ENCODE measurements around the gene MYO1H.

The MYO1H gene

DNA sequence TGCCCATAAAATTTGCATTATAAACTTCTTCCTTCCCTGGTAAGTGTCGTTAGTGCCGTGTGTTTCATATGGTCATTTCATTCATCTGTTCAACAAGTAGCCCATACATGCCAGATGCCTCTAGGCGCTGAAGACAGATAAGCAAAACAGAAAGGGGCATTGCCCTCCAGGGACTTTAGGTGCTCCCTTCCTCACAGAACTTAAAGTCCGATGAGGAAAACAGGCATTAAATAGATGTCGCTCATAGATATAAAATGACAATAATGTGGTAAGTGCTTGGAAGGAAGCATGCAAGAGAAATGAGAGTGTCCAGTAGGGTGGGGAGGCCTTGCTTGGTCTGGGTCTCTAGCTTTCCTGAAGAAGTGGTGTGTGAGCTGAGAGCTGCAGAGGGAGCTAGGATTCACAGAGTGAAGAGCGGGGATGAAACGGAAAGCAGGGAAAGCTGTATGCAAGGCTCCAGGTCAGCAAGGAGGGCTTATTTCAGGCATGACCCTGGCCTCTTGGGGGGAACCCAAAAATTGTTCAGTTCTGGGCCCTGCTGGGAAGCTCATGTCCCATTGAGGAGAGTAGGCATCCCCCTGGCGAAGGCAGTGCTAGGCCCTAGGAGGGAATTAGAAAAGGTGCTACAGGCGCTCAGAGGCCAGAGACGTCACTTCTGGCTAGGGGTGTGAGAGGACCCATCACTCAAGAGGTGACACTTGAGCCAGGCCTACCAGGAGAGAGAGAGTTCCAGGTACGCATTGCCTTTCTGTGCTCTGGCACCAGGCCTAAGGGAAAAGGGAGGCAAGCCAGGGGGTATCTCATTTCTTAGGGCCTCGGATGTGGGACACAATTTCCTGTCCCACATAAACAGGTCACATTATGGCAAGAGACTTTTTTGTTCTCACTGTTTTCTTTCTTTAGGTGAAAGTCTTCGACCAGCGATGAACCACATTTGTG is 141.6 kb downstream of the MYO1H start:
- ChIA-PET CTCF (interaction anchor here (1.3 kb wide), 1 partner anchor 56 kb away, joined by 4 read pairs; no protein-coding TSS in a partner anchor), POLR2A (interaction anchor here (0.6 kb wide), 1 partner anchor 47 kb away, joined by 5 read pairs; no protein-coding TSS in a partner anchor)
- Histone ChIP-seq H3K4me3 (ENCODE audit: low read depth, low read length) (no peak overlapping the region), H3K27ac (ENCODE audit: extremely low read depth, low read depth, low read length) (no peak overlapping the region), H3K4me1 (ENCODE audit: control insufficient read depth, insufficient read depth, low read length) (no peaks in the 10 kb centered on the region), H3K9me3 (ENCODE audit: control insufficient read depth, insufficient read depth, low read depth, low read length) (no peaks in the 10 kb centered on the region), H3K36me3 (ENCODE audit: control insufficient read depth in 2 of 2, insufficient read depth in 1 of 2, low read length in 2 of 2) (peaks cover 46 to 89% of the 10 kb centered on the region in 2 experiments)
- TF ChIP-seq ZNF785 (tag by site-specific recombination; IDR thresholded peaks at IDR 0.05): no peak
- no peak for TF ChIP-seq ZBTB8A (tag by site-specific recombination; IDR thresholded peaks at IDR 0.05)
- TF ChIP-seq ZNF16 (tag by site-specific recombination; IDR thresholded peaks at IDR 0.05; ENCODE audit: low read depth): no peak
- TF ChIP-seq ZNF157 (tag by site-specific recombination; IDR thresholded peaks at IDR 0.05): no peak
- TF ChIP-seq ZNF660 (tag by site-specific recombination; IDR thresholded peaks at IDR 0.05): no peak
- no peak for TF ChIP-seq ZNF175 (tag by site-specific recombination; IDR thresholded peaks at IDR 0.05)
- TF ChIP-seq, protein P1, sequence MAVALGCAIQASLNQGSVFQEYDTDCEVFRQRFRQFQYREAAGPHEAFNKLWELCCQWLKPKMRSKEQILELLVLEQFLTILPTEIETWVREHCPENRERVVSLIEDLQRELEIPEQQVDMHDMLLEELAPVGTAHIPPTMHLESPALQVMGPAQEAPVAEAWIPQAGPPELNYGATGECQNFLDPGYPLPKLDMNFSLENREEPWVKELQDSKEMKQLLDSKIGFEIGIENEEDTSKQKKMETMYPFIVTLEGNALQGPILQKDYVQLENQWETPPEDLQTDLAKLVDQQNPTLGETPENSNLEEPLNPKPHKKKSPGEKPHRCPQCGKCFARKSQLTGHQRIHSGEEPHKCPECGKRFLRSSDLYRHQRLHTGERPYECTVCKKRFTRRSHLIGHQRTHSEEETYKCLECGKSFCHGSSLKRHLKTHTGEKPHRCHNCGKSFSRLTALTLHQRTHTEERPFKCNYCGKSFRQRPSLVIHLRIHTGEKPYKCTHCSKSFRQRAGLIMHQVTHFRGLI (tag by site-specific recombination; IDR thresholded peaks at IDR 0.05): no peak
- no peak for TF ChIP-seq ZNF777 (tag by site-specific recombination; IDR thresholded peaks at IDR 0.05; ENCODE audit: borderline replicate concordance)
- no peak for TF ChIP-seq ZNF768 (tag by site-specific recombination; IDR thresholded peaks at IDR 0.05)
- TF ChIP-seq, protein P2, sequence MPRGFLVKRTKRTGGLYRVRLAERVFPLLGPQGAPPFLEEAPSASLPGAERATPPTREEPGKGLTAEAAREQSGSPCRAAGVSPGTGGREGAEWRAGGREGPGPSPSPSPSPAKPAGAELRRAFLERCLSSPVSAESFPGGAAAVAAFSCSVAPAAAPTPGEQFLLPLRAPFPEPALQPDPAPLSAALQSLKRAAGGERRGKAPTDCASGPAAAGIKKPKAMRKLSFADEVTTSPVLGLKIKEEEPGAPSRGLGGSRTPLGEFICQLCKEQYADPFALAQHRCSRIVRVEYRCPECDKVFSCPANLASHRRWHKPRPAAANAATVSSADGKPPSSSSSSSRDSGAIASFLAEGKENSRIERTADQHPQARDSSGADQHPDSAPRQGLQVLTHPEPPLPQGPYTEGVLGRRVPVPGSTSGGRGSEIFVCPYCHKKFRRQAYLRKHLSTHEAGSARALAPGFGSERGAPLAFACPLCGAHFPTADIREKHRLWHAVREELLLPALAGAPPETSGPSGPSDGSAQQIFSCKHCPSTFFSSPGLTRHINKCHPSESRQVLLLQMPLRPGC (tag by site-specific recombination; IDR thresholded peaks at IDR 0.05): no peak

DNA sequence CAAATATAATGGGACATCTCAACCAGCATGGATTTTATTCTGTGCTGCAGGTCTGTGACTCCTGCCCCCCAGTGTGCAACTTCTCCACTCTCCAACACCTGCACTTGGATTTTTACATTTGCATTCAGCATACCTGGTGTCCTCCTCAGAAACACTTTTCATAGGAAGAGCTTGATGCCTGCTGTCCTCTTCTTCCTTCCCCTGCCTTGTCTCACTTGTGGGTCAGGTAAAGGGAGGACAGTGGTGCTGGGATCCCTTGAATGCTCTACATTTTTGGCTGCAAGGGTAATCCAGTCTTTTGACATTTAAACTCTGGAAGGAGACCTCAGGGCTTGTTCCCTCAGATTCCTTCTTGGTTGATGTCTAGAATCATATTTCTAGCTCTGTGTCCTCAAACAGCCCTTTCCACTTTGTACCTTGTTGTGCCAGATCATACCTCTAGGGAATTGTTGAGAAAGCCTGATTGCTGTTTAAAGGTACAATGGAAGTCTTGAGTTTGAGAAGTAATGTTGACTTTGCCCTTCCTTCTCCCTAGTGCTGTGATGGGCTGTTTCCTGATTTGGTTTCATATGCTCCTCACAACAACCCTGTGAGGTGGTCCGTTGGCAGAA is 142.4 kb downstream of the MYO1H start:
- POLR2A ChIA-PET: interaction anchor here (0.6 kb wide), 1 partner anchor 48 kb away, joined by 5 read pairs; no protein-coding TSS in a partner anchor
- Histone ChIP-seq H3K36me3 (ENCODE audit: control insufficient read depth in 2 of 2, insufficient read depth in 1 of 2, low read length in 2 of 2) (peaks cover 38 to 89% of the 10 kb centered on the region in 2 experiments), H3K4me1 (ENCODE audit: control insufficient read depth, insufficient read depth, low read length) (no peaks in the 10 kb centered on the region), H3K4me3 (ENCODE audit: low read depth, low read length) (no peak overlapping the region), H3K9me3 (ENCODE audit: control insufficient read depth, insufficient read depth, low read depth, low read length) (no peaks in the 10 kb centered on the region), H3K27ac (ENCODE audit: extremely low read depth, low read depth, low read length) (no peak overlapping the region)
- TF ChIP-seq ZNF132 (tag by site-specific recombination; IDR thresholded peaks at IDR 0.05; ENCODE audit: borderline replicate concordance): no peak
- no peak for TF ChIP-seq SP7 (tag by site-specific recombination; IDR thresholded peaks at IDR 0.05)
- TF ChIP-seq, protein P3, sequence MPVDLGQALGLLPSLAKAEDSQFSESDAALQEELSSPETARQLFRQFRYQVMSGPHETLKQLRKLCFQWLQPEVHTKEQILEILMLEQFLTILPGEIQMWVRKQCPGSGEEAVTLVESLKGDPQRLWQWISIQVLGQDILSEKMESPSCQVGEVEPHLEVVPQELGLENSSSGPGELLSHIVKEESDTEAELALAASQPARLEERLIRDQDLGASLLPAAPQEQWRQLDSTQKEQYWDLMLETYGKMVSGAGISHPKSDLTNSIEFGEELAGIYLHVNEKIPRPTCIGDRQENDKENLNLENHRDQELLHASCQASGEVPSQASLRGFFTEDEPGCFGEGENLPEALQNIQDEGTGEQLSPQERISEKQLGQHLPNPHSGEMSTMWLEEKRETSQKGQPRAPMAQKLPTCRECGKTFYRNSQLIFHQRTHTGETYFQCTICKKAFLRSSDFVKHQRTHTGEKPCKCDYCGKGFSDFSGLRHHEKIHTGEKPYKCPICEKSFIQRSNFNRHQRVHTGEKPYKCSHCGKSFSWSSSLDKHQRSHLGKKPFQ (tag by site-specific recombination; IDR thresholded peaks at IDR 0.05): no peak
- TF ChIP-seq, protein P4, sequence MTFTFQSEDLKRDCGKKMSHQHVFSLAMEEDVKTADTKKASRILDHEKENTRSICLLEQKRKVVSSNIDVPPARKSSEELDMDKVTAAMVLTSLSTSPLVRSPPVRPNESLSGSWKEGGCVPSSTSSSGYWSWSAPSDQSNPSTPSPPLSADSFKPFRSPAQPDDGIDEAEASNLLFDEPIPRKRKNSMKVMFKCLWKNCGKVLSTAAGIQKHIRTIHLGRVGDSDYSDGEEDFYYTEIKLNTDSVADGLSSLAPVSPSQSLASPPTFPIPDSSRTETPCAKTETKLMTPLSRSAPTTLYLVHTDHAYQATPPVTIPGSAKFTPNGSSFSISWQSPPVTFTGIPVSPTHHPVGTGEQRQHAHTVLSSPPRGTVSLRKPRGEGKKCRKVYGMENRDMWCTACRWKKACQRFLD (tag by site-specific recombination; IDR thresholded peaks at IDR 0.05): no peak
- CTCF ChIA-PET: interaction anchor here (1.3 kb wide), 1 partner anchor 57 kb away, joined by 4 read pairs; no protein-coding TSS in a partner anchor
